Mucosa of descending colon (tissue), 3 donors: ENCODE results near the gene CRABP1. TPM values are rescaled to one million over a fixed set of nuclear protein-coding genes. Genes with fewer than 3 reads are reported as not detected.

ENCODE experiments used
- ATAC-seq: fragments of 200-7000 bp; cut with Tn5 transposase; one replicate; pipeline ENCODE4 v1.9.1; 2020; ENCODE audit warnings: mild to moderate bottlenecking, moderate library complexity
- DNase-seq, 3 donors: peaks; one replicate each; pipeline ENCODE4 v3.0.0-alpha.2; 2020
- H3K36me3 ChIP-seq: fragments of 200-600 bp; one replicate; pipeline ENCODE4 v1.8.0; 2021; ENCODE audit warnings: low read depth, mild to moderate bottlenecking
- H3K4me1 ChIP-seq: fragments of 200-600 bp; one replicate; pipeline ENCODE4 v1.8.0; 2021; ENCODE audit warnings: low read depth, mild to moderate bottlenecking
- H3K4me3 ChIP-seq: fragments of 200-600 bp; one replicate; pipeline ENCODE4 v1.8.0; 2021; ENCODE audit warnings: mild to moderate bottlenecking
- H3K9me3 ChIP-seq: fragments of 200-600 bp; one replicate; pipeline ENCODE4 v1.8.0; 2021; ENCODE audit warnings: mild to moderate bottlenecking
- intact Hi-C, 2 donors: fragments of 100-400 bp; cut with DNase I in 1 of 2; cut with micrococcal nuclease in 1 of 2; formaldehyde crosslinking; loops; one replicate each; pipeline versions ENCODE4 v1.11.0 to v1.11.1; 2022; cut with DNase I, micrococcal nuclease
- total RNA-seq, 3 donors: library from RNA; stranded (reverse); fragmentation: NEBNext Ultra II Directional in 2 of 3; extraction: Animal tissue kit (Norgen Biotek cat#: 25700) in 2 of 3; gene quantifications; one replicate each; pipeline versions ENCODE4 v1.2.1 to v1.2.4, GENCODE V29; 2021 to 2023
- TF ChIP-seq, protein P1 (sequence below): fragments of 200-600 bp; IDR thresholded peaks from one replicate; pipeline ENCODE4 v1.8.0; 2022; ENCODE audit warnings: antibody characterized with exemption, mild to moderate bottlenecking
- donor health status: DM: no; HTN: no; CAD: no; lungs with moderate emphysema.
- donor health status: DM: no; HTN: no; CAD: no.
- donor health status: DM: no; HTN: yes; CAD: no.

Gene CRABP1
- total RNA-seq, 3 donors from 2014 or later: 0.67 to 6.2 (median 2.4) TPM

DNA sequence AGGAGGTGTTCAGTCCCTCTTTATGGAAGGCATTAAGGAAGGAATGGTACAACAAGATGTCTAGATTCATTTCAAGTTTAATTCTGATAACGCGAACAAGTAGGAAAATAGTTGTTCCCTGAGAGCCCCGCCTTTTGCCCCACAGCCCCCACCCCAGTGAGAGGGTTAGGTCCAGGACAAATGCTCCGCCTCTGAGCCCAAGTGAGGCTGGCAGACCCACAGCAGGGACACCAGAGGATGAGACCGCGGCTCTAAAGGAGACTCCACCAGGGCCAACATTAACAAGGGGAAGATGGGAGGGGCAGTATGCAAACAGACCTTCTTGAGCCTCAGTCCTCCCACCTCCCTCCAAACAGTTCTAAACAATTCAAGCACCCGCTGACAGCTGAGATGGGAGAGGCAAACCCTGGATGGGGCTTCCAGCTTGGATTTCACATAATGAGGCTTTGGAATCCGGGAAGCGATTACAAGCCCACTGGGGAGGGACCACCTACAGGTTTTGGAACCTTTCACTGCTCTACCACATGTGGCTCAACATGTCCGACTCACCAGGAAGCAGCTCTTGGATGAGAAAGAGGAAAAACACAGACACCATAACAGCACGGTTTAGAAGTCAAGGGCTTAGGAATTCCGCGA lies 54.9 kb downstream of the CRABP1 start:
- TF ChIP-seq, protein P1, sequence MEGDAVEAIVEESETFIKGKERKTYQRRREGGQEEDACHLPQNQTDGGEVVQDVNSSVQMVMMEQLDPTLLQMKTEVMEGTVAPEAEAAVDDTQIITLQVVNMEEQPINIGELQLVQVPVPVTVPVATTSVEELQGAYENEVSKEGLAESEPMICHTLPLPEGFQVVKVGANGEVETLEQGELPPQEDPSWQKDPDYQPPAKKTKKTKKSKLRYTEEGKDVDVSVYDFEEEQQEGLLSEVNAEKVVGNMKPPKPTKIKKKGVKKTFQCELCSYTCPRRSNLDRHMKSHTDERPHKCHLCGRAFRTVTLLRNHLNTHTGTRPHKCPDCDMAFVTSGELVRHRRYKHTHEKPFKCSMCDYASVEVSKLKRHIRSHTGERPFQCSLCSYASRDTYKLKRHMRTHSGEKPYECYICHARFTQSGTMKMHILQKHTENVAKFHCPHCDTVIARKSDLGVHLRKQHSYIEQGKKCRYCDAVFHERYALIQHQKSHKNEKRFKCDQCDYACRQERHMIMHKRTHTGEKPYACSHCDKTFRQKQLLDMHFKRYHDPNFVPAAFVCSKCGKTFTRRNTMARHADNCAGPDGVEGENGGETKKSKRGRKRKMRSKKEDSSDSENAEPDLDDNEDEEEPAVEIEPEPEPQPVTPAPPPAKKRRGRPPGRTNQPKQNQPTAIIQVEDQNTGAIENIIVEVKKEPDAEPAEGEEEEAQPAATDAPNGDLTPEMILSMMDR: no peak
- ATAC-seq (no peak), DNase-seq (no peak)
- intact Hi-C loops: no loop called here
- Histone ChIP-seq H3K36me3 (no peaks in the 10 kb centered on the region), H3K4me1 (peaks cover 5% of the 10 kb centered on the region), H3K4me3 (no peak overlapping the region), H3K9me3 (no peaks in the 10 kb centered on the region)

DNA sequence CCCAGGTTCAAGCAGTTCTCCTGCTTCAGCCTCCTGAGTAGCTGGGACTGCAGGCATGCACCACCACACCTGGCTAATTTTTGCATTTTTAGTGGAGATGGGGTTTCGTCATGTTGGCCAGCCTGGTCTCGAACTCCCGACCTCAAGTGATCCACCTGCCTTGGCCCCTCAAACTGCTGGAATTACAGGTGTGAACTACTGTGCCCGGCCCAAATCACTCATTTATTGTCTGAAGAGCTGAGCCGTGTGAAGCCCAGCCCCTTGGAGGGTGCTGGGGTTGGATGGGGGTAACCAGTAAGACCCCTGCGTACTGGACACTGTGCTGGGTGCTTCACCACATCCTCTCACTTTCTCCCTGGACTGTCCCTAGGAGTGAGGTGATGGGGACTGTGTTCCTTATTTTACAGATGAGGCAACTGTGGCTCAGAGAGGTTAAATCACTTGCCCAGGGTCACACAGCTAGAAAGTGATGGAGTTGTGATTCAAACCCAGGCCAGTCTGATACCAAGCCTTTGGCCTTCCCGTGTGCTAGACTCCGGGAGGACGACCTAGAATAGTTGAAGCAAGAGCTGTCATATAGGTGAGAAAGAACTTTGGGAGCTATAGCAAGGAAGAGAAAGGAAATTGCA lies 56.1 kb downstream of the CRABP1 start:
- intact Hi-C loops: no loop called here
- DNase-seq: no peak
- ATAC-seq: no peak
- no peaks in the 10 kb centered on the region for H3K9me3 ChIP-seq
- TF ChIP-seq, protein P1: no peak
- H3K36me3 ChIP-seq: no peaks in the 10 kb centered on the region
- H3K4me3 ChIP-seq: no peak overlapping the region
- peaks cover 5% of the 10 kb centered on the region for H3K4me1 ChIP-seq

DNA sequence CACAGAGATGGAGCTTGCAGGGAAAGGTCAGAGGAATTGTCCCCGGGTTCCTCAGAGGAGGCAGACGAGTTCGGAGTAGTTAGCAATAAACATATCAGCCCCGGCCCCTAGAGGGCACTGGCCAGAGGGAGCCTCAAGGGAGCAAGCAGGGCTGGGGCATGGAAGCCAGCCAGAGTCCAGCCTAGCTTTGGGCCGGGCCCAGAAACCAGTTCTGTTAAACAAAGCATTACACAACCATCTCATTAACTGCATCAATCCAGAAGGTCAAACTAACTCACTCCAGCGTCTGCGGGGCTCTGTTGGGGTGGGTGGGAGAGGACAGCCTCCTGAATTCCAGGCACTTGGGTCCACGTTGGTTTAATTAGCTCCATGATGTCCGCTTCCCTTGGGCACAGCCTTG lies 56.8 kb downstream of the CRABP1 start:
- H3K9me3 ChIP-seq: no peaks in the 10 kb centered on the region

DNA sequence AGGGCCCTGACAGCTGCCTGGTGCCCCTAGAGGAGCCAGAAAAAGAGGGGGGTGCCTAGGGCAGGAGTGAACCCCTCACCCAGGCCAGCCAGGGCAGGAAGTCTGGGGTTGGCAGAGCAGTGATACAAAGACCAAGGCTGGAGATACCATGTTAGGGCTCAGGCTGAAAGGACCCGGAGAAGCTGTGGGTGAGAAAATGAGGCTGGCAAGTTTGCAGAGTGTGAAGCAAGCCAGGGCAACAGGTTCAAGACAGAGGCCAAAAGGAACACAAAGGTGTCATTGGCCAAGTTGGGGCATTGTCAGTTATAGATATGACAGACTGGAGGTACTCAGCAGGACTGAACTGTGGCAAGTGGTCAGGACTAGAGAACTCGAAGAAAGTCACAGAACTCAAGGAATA lies 57.2 kb downstream of the CRABP1 start:
- Histone ChIP-seq H3K4me1 (peaks cover 5% of the 10 kb centered on the region), H3K9me3 (no peaks in the 10 kb centered on the region), H3K4me3 (no peak overlapping the region), H3K36me3 (no peaks in the 10 kb centered on the region)
- intact Hi-C loops: no loop called here
- ATAC-seq: no peak
- TF ChIP-seq, protein P1: no peak
- no peak for DNase-seq

More for the DNA sequence above, 56.8 kb downstream of the CRABP1 start:
- Histone ChIP-seq H3K4me3 (no peak overlapping the region), H3K4me1 (peaks cover 5% of the 10 kb centered on the region), H3K36me3 (no peaks in the 10 kb centered on the region)
- intact Hi-C loops: no loop called here
- TF ChIP-seq, protein P1: peak; percentile 30
- DNase-seq (peak; percentile 79 to 82 (median 80)), ATAC-seq (peak; percentile 92)

Other genes with a start within 250 kb of the CRABP1 start
- gene SH2D7, start 247.8 kb upstream of the CRABP1 start, total RNA-seq: 1 to 10 TPM; 1.9 to 2.8 (median 2.2) TPM
- 10 to 100 TPM in 2 of 3 donors, 1 to 10 TPM in 1; 8.1 to 13.7 (median 10.9) TPM for gene CIB2, start 208.9 kb upstream of the CRABP1 start, total RNA-seq
- gene IDH3A, start 191.0 kb upstream of the CRABP1 start, total RNA-seq: 100 to 1,000 TPM; 183 to 227 (median 207) TPM
- gene ACSBG1, start 105.8 kb upstream of the CRABP1 start, total RNA-seq: 1 to 10 TPM in 1 of 3 donors, under 1 TPM in 2; 0.32 to 5.2 (median 0.53) TPM
- 10 to 100 TPM; 33.8 to 52.8 (median 43.5) TPM for gene DNAJA4, start 75.8 kb upstream of the CRABP1 start, total RNA-seq
- gene SKIC8, start 40.7 kb upstream of the CRABP1 start, total RNA-seq: 10 to 100 TPM; 35.4 to 41.7 (median 37.6) TPM
- 10 to 100 TPM; 51.7 to 62.7 (median 62.0) TPM for gene IREB2, start 97.9 kb downstream of the CRABP1 start, total RNA-seq
- 1 to 10 TPM; 5.7 to 7.8 (median 6.8) TPM for gene HYKK, start 167.2 kb downstream of the CRABP1 start, total RNA-seq
- 100 to 1,000 TPM; 108 to 173 (median 133) TPM for gene PSMA4, start 200.1 kb downstream of the CRABP1 start, total RNA-seq
- 1 to 10 TPM; 2.5 to 4.0 (median 3.1) TPM for gene CHRNA5, start 225.2 kb downstream of the CRABP1 start, total RNA-seq